ENCODE data around the gene AHDC1. TPM values are rescaled to one million over a fixed set of nuclear protein-coding genes. Genes with fewer than 3 reads are reported as not detected.

The AHDC1 gene
- total RNA-seq, 1 donor from 2014 or later: 7.0 TPM

GRCh38 chr1:27591622-27592021 lies 12.3 kb downstream of the AHDC1 start:
- Histone ChIP-seq H4K20me1 (ENCODE audit: low read depth) (peaks cover 100% of the 10 kb centered on the region), H3K27me3 (no peaks in the 10 kb centered on the region), H3K79me2 (ENCODE audit: low read depth) (peaks cover 100% of the 10 kb centered on the region), H3K9me3 (ENCODE audit: low read depth) (no peaks in the 10 kb centered on the region), H3F3A (ENCODE audit: low read depth) (peaks cover 24% of the 10 kb centered on the region), H3K27ac (no peak overlapping the region), H3K36me3 (no peaks in the 10 kb centered on the region), H3K9ac (no peak overlapping the region), H3K4me1 (peaks cover 67% of the 10 kb centered on the region), H3K4me3 (no peak overlapping the region), H2AFZ (replicated peaks) (no peak overlapping the region), H3K4me2 (peak overlapping the region; percentile 80)
- Mint-ChIP-seq H3K27ac (no peak overlapping the region), H3K4me1 (peaks cover 18% of the 10 kb centered on the region), H3K9me3 (no peaks in the 10 kb centered on the region), H3K4me3 (peak overlapping the region; percentile 4), H3K27me3 (ENCODE audit: insufficient read depth, low read depth) (no peaks in the 10 kb centered on the region), H3K36me3 (no peaks in the 10 kb centered on the region)
- TF ChIP-seq EZH2 (IDR thresholded peaks at IDR 0.05): no peak
- no peak for TF ChIP-seq EZH2phosphoT487 (IDR thresholded peaks at IDR 0.05)
- no peak for TF ChIP-seq CTCF (IDR thresholded peaks at IDR 0.05)
- no peak for DNase-seq (ENCODE audit: low spot score)

GRCh38 chr1:27590917-27591508 lies 12.9 kb downstream of the AHDC1 start:
- Mint-ChIP-seq H3K4me1 (peaks cover 19% of the 10 kb centered on the region), H3K9me3 (no peaks in the 10 kb centered on the region), H3K36me3 (no peaks in the 10 kb centered on the region), H3K27me3 (ENCODE audit: insufficient read depth, low read depth) (no peaks in the 10 kb centered on the region), H3K27ac (no peak overlapping the region), H3K4me3 (no peak overlapping the region)
- Histone ChIP-seq H3K36me3 (no peaks in the 10 kb centered on the region), H4K20me1 (ENCODE audit: low read depth) (peaks cover 100% of the 10 kb centered on the region), H3K4me2 (peak overlapping the region; percentile 21), H3K9ac (no peak overlapping the region), H3K79me2 (ENCODE audit: low read depth) (peaks cover 100% of the 10 kb centered on the region), H3K4me1 (peaks cover 64% of the 10 kb centered on the region), H3K27me3 (no peaks in the 10 kb centered on the region), H3K9me3 (ENCODE audit: low read depth) (no peaks in the 10 kb centered on the region), H3F3A (ENCODE audit: low read depth) (peaks cover 24% of the 10 kb centered on the region), H3K27ac (no peak overlapping the region), H3K4me3 (no peak overlapping the region), H2AFZ (replicated peaks) (no peak overlapping the region)
- no peak for TF ChIP-seq EZH2 (IDR thresholded peaks at IDR 0.05)
- TF ChIP-seq CTCF (IDR thresholded peaks at IDR 0.05): no peak
- TF ChIP-seq EZH2phosphoT487 (IDR thresholded peaks at IDR 0.05): no peak
- DNase-seq (ENCODE audit: low spot score): no peak

- H3K9ac ChIP-seq: no peak overlapping the region
- peak overlapping the region; percentile 40 for H3K27ac ChIP-seq
- H3K4me1 ChIP-seq: peaks cover 57% of the 10 kb centered on the region
These were observed 14.0 kb downstream of the AHDC1 start for GRCh38 chr1:27589841-27590426.

More at GRCh38 chr1:27589841-27590426, 14.0 kb downstream of the AHDC1 start:
- Mint-ChIP-seq H3K27ac (no peak overlapping the region), H3K27me3 (ENCODE audit: insufficient read depth, low read depth) (no peaks in the 10 kb centered on the region), H3K36me3 (no peaks in the 10 kb centered on the region), H3K4me3 (no peak overlapping the region), H3K4me1 (peaks cover 20% of the 10 kb centered on the region), H3K9me3 (no peaks in the 10 kb centered on the region)
- DNase-seq (ENCODE audit: low spot score): no peak
- TF ChIP-seq EZH2 (IDR thresholded peaks at IDR 0.05) (no peak), CTCF (IDR thresholded peaks at IDR 0.05) (no peak), EZH2phosphoT487 (IDR thresholded peaks at IDR 0.05) (no peak)
- no peaks in the 10 kb centered on the region for H3K36me3 ChIP-seq
- no peaks in the 10 kb centered on the region for H3K27me3 ChIP-seq
- H4K20me1 ChIP-seq (ENCODE audit: low read depth): peaks cover 100% of the 10 kb centered on the region
- H3K4me2 ChIP-seq: peak overlapping the region; percentile 41
- H2AFZ ChIP-seq (replicated peaks): no peak overlapping the region
- H3F3A ChIP-seq (ENCODE audit: low read depth): peaks cover 22% of the 10 kb centered on the region
- H3K4me3 ChIP-seq: no peak overlapping the region
- H3K9me3 ChIP-seq (ENCODE audit: low read depth): no peaks in the 10 kb centered on the region
- H3K79me2 ChIP-seq (ENCODE audit: low read depth): peaks cover 100% of the 10 kb centered on the region

Data from neural progenitor cell (in vitro differentiated cells).